IPS-18a (cell line): ENCODE data around the gene PRDM12.

ENCODE experiments used
- H3K27ac ChIP-seq: one replicate; pipeline ENCODE4 v1.5.1; 2013; ENCODE audit warnings: low read length
- H3K27me3 ChIP-seq: one replicate; pipeline ENCODE4 v1.6.1; 2013; ENCODE audit warnings: mild to moderate bottlenecking, low read length; ENCODE audit not compliant: control insufficient read depth, insufficient read depth
- H3K36me3 ChIP-seq: one replicate; pipeline ENCODE4 v1.6.1; 2013; ENCODE audit warnings: low read depth, low read length; ENCODE audit not compliant: control insufficient read depth
- H3K4me1 ChIP-seq: one replicate; pipeline ENCODE4 v1.6.1; 2013; ENCODE audit warnings: low read depth, low read length; ENCODE audit not compliant: control insufficient read depth
- H3K4me3 ChIP-seq: one replicate; pipeline ENCODE4 v1.5.1; 2013; ENCODE audit warnings: low read length
- H3K9ac ChIP-seq: one replicate; pipeline ENCODE4 v1.6.1; 2013; ENCODE audit warnings: mild to moderate bottlenecking, low read length, moderate library complexity
- H3K9me3 ChIP-seq: one replicate; pipeline ENCODE4 v1.6.1; 2013; ENCODE audit warnings: low read depth, low read length; ENCODE audit not compliant: control insufficient read depth

PRDM12 gene

GRCh38 chr9:130668659-130669058 lies 4.3 kb downstream of the PRDM12 start:
- Histone ChIP-seq H3K9ac (no peak overlapping the region), H3K27me3 (peaks cover 68% of the 10 kb centered on the region), H3K36me3 (no peaks in the 10 kb centered on the region), H3K27ac (no peak overlapping the region), H3K4me3 (no peak overlapping the region), H3K4me1 (peaks cover 3% of the 10 kb centered on the region), H3K9me3 (no peaks in the 10 kb centered on the region)

GRCh38 chr9:130669965-130670364 lies 5.6 kb downstream of the PRDM12 start:
- Histone ChIP-seq H3K9me3 (no peaks in the 10 kb centered on the region), H3K27me3 (peaks cover 55% of the 10 kb centered on the region), H3K36me3 (no peaks in the 10 kb centered on the region), H3K27ac (no peak overlapping the region), H3K4me3 (no peak overlapping the region), H3K9ac (no peak overlapping the region), H3K4me1 (peaks cover 3% of the 10 kb centered on the region)

GRCh38 chr9:130670644-130671043 lies 6.2 kb downstream of the PRDM12 start:
- H3K27ac ChIP-seq: no peak overlapping the region
- no peak overlapping the region for H3K4me3 ChIP-seq
- no peaks in the 10 kb centered on the region for H3K9me3 ChIP-seq
- no peak overlapping the region for H3K9ac ChIP-seq
- peaks cover 49% of the 10 kb centered on the region for H3K27me3 ChIP-seq
- no peaks in the 10 kb centered on the region for H3K36me3 ChIP-seq
- peaks cover 3% of the 10 kb centered on the region for H3K4me1 ChIP-seq

- H3K4me1 ChIP-seq: no peaks in the 10 kb centered on the region
- H3K9me3 ChIP-seq: no peaks in the 10 kb centered on the region
- no peak overlapping the region for H3K27ac ChIP-seq
- H3K9ac ChIP-seq: no peak overlapping the region
- H3K4me3 ChIP-seq: no peak overlapping the region
- H3K27me3 ChIP-seq: peaks cover 35% of the 10 kb centered on the region
- no peaks in the 10 kb centered on the region for H3K36me3 ChIP-seq
Observed at GRCh38 chr9:130672466-130672865, 8.1 kb downstream of the PRDM12 start.

GRCh38 chr9:130672933-130673615 lies 8.7 kb downstream of the PRDM12 start:
- Histone ChIP-seq H3K27me3 (peaks cover 35% of the 10 kb centered on the region), H3K9ac (no peak overlapping the region), H3K4me1 (no peaks in the 10 kb centered on the region), H3K4me3 (no peak overlapping the region), H3K36me3 (no peaks in the 10 kb centered on the region), H3K9me3 (no peaks in the 10 kb centered on the region), H3K27ac (no peak overlapping the region)

- no peak overlapping the region for H3K9ac ChIP-seq
- H3K4me3 ChIP-seq: no peak overlapping the region
- peaks cover 41% of the 10 kb centered on the region for H3K27me3 ChIP-seq
- H3K27ac ChIP-seq: no peak overlapping the region
- no peaks in the 10 kb centered on the region for H3K36me3 ChIP-seq
- H3K4me1 ChIP-seq: no peaks in the 10 kb centered on the region
- H3K9me3 ChIP-seq: no peaks in the 10 kb centered on the region
Observed at GRCh38 chr9:130675396-130675795, 11.0 kb downstream of the PRDM12 start.

- Histone ChIP-seq H3K36me3 (no peaks in the 10 kb centered on the region), H3K27ac (no peak overlapping the region), H3K9me3 (no peaks in the 10 kb centered on the region), H3K9ac (no peak overlapping the region), H3K4me3 (no peak overlapping the region), H3K4me1 (peaks cover 2% of the 10 kb centered on the region), H3K27me3 (peaks cover 51% of the 10 kb centered on the region)
Observed at GRCh38 chr9:130677252-130677651, 12.9 kb downstream of the PRDM12 start.

- H3K4me3 ChIP-seq: peak overlapping the region; percentile 42
- peaks cover 3% of the 10 kb centered on the region for H3K4me1 ChIP-seq
- no peaks in the 10 kb centered on the region for H3K36me3 ChIP-seq
- peaks cover 54% of the 10 kb centered on the region for H3K27me3 ChIP-seq
- H3K9ac ChIP-seq: no peak overlapping the region
- H3K9me3 ChIP-seq: peaks cover 5% of the 10 kb centered on the region
- H3K27ac ChIP-seq: no peak overlapping the region
Observed at GRCh38 chr9:130680836-130681768, 16.7 kb downstream of the PRDM12 start.

GRCh38 chr9:130681769-130682420 lies 17.5 kb downstream of the PRDM12 start:
- H3K27ac ChIP-seq: no peak overlapping the region
- H3K4me3 ChIP-seq: peak overlapping the region; percentile 44
- peaks cover 54% of the 10 kb centered on the region for H3K27me3 ChIP-seq
- H3K9ac ChIP-seq: no peak overlapping the region
- no peaks in the 10 kb centered on the region for H3K36me3 ChIP-seq
- H3K4me1 ChIP-seq: peaks cover 3% of the 10 kb centered on the region
- peaks cover 5% of the 10 kb centered on the region for H3K9me3 ChIP-seq

GRCh38 chr9:130682421-130683121 lies 18.2 kb downstream of the PRDM12 start:
- Histone ChIP-seq H3K36me3 (no peaks in the 10 kb centered on the region), H3K9ac (no peak overlapping the region), H3K9me3 (peaks cover 5% of the 10 kb centered on the region), H3K4me3 (peak overlapping the region; percentile 44), H3K27me3 (peaks cover 52% of the 10 kb centered on the region), H3K4me1 (peaks cover 3% of the 10 kb centered on the region), H3K27ac (no peak overlapping the region)

- Histone ChIP-seq H3K4me3 (no peak overlapping the region), H3K9me3 (peaks cover 5% of the 10 kb centered on the region), H3K36me3 (no peaks in the 10 kb centered on the region), H3K27me3 (peaks cover 26% of the 10 kb centered on the region), H3K9ac (no peak overlapping the region), H3K4me1 (peaks cover 4% of the 10 kb centered on the region), H3K27ac (no peak overlapping the region)
Observed at GRCh38 chr9:130685104-130685503, 20.7 kb downstream of the PRDM12 start.
